GM12874 (cell line): Measurements from ENCODE around the gene LIX1L.

Source experiments
- TF ChIP-seq, protein P1 (sequence below): IDR thresholded peaks from 2 replicates; pipeline ENCODE4 v1.5.1; 2011; ENCODE audit warnings: low read depth, mild to moderate bottlenecking, control low read depth, low read length, moderate library complexity; ENCODE audit not compliant: insufficient read depth

The LIX1L gene

DNA sequence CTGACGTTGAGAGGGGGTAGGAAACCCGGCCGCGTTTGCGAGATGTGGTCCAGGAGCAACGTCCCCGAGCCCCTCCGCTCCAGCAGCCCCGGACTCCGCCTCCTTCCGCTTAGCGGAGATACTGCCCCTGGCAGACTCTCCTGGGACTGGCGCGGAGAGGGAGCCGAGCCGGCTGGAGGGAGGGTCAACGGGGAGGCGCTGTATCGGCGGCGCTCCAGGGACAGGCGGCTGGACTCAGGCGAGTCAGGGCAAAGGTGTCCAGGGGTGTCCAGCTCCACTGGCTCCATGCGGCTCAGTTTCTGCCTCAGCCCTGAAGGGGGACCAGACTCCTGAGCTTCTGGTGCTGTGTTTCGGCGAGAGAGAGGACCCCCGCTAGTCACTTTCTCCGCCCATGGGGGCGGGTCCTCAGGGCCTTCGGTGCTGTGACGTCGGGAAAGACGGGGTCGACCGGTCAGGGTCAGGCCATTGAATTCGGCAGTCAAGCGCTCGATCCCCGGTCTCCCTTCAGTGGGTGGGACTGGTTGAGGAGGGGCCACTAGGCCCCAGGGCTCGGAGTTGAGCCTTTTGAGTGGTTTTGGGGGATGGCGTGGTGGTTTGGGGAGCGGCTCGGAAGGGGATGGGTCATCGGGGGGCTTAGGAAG, 2.8 kb upstream of the LIX1L start:
- TF ChIP-seq, protein P1, sequence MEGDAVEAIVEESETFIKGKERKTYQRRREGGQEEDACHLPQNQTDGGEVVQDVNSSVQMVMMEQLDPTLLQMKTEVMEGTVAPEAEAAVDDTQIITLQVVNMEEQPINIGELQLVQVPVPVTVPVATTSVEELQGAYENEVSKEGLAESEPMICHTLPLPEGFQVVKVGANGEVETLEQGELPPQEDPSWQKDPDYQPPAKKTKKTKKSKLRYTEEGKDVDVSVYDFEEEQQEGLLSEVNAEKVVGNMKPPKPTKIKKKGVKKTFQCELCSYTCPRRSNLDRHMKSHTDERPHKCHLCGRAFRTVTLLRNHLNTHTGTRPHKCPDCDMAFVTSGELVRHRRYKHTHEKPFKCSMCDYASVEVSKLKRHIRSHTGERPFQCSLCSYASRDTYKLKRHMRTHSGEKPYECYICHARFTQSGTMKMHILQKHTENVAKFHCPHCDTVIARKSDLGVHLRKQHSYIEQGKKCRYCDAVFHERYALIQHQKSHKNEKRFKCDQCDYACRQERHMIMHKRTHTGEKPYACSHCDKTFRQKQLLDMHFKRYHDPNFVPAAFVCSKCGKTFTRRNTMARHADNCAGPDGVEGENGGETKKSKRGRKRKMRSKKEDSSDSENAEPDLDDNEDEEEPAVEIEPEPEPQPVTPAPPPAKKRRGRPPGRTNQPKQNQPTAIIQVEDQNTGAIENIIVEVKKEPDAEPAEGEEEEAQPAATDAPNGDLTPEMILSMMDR = no peak

DNA sequence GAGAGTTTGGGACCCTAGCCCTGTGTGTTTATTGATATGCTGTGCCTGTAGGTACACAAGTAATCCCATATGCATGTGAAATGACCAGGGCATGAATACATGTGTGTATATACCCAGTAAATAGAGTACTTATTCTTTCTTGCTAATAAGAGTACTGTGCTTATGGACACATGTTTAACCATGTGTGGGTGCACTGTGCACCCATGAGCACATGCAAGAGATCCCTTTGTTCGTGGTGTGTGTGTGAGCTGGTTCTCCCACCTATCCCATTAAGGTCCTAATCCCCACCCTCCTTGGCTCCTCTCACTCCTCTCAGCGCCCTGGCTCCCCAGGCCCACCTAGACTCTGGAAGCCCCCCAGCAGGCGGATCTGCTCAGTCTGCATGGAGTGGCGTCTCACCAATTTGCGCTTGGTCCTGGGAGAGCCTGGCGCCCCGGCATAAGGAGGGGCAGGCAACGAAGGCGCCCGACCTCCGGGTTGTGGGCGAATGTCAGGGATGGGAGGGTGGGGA, 2.2 kb upstream of the LIX1L start:
- TF ChIP-seq, protein P1 = no peak

DNA sequence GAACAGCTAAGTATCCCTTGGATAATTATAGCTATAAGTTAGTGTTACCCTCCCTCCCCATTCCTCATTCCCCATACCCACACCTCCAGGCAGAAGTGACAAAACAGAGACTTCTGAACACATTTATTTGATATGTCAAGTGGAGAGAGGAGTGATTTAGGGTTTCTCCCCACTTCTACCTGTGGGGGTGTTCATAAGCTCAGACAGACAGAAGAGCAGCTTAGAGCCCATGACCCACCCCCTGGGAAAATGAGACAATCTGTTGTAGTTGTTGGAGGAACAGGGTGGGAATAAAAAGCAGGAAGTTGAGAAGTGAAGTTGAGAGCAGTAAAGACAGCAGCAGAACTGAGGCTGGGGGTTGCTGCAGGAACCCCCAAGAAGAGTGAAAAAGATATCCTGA, 1.5 kb upstream of the LIX1L start:
- TF ChIP-seq, protein P1 = no peak

DNA sequence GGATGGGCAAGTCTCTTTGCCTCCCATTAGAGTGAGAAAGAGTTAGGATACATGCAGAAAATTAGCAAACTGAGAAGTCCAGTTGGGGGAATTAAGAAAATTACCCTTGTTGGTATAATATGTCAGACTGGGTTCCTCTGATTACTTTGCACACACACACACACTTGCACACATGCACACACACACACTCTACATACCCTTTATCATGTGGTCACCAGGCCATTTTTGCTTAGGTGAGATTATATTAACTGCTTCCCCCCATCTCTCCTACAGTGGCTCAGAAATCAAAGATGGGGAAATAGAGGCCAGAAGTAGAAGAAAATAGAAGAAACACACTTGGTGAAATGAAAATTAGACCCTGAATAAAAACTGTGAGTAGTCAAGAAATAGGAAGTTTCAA, 917 bp upstream of the LIX1L start:
- TF ChIP-seq, protein P1 = no peak

DNA sequence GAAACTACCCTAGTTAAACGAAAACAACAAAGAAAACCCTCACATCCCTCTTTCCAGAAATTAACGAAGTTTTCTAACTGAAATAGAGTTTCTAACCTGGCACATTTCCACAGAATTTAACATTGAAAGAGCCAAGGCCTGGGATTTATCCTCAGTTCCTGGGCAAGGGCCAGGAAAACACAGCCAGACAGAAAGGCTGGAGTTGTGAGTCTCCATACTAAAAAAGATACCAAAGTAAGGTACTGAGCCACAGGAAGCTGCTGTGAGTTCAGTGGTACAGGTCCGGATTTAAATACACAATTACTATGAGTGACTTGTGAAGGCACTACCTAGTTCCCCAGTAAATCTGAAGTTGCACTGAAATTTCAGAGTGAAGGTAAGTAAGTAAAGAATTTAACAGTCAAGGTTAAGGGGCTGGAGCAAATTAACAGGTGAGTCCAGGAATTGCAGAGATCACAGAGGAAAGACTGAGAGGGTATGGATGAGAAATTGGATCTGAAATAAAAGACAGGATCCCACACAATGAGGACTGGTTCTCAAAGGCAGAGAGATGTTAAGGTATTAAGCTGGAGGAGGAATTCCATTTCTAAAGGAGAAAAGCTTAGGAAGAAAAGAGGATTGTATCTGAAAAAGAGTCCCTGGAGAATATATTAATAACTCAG, 905 bp downstream of the LIX1L start:
- TF ChIP-seq, protein P1 = no peak

DNA sequence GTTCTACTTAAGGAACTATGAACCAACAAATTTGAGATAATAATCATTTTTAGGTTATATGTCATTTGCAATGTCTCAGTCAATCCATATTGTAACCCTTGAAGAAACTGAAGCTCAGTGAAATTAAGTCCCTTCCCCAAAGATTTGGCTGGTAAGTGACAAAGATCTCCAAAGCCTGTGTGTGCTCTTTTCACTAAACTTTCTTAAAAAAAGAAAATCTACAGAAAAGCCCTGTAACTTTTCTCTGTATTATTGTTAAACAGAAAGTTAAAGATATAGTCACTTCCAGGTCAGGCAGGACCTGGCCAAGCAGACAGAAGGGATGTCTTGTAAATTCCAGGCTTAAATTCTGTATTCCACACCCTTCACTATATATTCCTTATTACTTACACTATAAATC, 1.5 kb downstream of the LIX1L start:
- TF ChIP-seq, protein P1 = no peak

DNA sequence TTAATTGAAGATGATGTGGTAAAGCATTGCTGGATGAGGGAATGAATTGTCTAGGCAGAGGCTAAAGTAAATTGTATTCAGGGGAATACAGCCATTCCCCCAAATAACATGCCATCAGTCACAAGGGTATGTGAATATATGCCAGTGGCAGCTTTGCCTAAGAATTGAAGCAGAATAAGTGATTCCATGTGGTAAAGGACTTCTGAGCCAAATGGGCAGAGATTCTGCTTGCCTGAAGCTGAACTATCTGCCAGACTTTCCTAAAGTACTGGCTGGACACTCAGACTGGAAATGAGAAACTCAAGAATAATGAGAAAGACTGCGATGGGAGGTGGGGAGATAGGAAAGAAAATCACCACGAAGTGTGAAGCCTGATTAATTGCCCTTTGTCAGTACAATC, 2.4 kb downstream of the LIX1L start:
- TF ChIP-seq, protein P1 = no peak
